ENCODE results near the gene MCC.

Gene MCC

GRCh38 chr5:113358696-113359095, 129.6 kb downstream of the MCC start:
- no peak for DNase-seq

DNA sequence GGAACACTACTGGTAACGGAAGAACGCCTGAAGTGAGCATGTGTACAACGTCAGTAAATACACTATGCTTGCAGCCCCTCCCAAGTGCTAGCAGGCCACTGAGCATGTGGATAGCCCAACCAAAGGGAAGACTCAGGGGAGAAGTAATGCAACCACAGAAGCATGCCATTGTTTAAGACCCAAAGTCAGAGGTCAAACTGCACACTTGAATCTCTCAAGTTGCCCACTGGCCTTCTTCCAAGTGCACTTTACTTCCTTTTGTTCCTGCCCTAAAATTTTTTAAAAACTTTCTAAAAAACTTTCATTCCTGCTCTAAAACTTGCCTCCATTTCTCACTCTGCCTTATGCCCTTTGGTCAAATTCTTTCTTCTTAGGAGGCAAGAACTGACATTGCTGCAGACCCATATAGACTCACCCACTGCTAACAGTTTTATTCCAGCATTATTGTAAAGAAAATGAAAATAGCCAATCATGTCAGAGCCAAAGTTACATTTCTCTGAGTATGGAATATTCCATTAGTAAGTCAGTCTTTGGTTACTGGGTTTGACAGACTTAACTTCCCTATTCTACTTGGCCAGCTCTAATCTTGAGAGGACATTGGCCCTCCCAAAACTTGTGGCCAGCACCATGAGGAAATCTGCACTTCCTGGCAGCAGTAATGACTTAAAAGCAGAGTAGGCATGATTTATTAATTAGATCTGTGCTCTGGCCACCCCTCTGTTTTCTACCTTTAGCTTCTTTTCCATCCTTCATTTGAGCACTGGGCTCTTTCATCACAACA, 130.4 kb downstream of the MCC start:
- DNase-seq, result no peak

DNA sequence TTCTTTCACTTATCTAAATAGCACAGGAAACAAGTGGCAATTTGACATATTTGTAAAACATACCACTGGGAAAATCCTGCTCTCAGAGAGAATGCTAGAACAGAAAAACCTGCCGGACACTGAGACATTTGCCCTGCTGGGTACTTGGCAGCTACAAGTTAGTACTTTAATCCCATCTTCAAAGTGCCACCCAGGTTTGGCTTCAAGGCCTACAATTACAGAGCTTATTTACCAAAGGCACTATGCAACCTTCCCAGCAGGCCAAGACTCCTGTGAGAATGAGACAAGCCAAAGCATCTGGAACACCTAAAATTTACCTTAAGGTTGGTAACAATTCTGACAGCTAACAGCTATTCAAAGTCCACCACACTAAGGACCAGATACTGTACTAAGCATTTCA, 131.8 kb downstream of the MCC start:
- DNase-seq, result no peak

GRCh38 chr5:113354055-113354454, 134.2 kb downstream of the MCC start:
- no peak for DNase-seq

DNA sequence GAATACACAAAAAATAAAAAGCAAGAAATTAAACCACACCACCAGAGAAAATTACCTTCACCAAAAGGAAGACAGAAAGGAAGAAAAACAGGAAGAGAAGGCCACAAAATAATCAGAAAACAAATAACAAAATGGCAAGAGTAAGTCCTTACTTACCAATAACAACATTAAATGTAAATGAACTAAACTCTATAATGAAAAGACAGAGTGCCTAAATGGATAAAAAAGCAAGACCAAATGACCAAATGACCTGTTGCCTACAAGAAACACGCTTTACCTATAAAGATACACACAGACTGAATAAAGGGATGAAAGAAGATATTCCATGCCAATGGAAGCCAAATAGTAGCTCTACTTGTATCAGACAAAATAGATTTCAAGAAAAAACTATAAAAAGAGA, 140.7 kb downstream of the MCC start:
- no peak for DNase-seq

DNA sequence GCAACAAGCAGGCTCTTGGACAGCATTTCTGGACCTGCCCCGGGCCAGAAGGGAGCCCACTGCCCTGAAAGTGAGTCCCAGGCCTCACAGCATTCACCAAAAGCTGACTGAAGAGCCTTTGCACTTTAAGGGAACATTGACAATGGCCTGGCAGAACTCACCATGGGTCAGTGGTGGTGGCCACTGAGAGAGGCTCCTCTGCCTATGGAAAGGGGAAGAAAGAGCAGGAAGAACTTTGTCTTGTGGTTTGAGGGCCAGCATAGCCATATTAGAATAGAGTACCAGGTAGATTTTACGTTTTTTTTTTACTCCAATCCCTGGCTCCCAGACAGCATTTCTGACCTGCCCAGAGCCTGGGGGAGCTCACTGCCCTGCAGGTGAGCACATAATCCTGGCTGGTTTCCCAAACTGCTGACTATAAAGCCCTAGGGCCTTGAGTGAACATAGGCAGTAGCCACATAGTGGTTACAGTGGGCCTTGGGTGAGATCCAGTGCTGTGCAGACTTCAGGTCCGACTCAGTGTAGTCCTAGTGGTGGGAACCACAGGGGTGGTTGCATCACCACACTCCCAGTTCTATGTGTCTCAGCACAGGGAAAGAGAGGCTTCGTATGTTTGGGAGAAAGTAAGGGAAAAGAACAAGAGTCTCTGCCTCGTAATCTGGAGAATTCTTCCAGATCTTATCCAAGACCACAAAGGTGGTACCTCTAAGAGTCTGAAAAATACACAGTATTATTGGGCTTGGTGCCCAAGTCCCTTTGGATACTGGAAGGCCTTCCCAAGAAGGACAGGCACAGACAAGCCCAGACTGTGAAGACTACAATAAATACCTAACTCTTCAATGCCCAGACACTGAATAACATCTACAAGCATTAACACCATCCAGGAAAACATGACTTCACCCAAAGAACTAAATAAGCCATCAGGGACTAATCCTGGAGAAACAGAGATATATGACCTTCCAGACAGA, 143.0 kb downstream of the MCC start:
- no peak for DNase-seq

- no peak for DNase-seq
These were observed 144.9 kb downstream of the MCC start for GRCh38 chr5:113343343-113343742.

GRCh38 chr5:113340537-113340936, 147.7 kb downstream of the MCC start:
- no peak for DNase-seq

GRCh38 chr5:113338628-113339027, 149.6 kb downstream of the MCC start:
- DNase-seq, result no peak

DNA sequence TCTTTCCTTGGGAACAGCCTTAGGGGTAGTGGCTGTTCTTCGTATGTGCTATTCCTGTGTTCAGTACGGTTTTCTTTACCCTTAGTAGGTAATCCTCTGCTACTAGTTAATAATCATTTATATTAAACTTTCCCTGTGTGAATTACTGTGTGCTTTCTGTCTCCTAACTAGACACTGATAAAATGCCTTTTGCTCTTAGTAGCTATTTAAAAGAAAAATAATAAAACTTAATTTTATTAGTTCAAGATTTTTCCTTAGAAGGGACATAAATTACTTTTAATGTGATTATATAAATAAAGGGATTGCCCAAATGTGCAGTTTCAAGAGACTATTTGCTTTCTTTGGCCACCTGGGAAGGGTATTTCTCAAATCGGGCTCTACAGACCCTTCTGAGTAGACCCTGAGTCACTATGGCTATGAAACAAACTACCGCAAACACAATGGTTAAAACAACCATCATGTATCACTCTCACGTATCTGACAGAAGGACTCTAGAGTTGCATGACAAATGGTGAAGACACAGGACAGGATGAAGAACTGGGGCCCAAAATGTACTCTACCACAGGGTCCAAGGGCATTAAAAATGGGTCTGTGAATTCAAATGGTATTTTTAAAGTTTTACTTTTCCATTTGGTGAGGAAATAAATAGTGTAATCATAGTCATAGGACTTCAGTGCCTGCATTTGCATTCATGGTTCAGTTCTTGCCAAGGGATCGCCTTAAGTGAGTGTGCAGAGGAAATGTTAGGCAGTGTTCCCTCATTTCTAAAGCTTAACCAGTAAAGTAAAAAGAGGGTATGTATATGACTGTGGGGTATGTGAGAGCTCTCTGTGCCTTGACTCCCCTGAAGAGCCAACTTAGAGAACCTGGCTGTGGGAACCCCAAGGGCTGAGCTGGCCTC, 150.5 kb downstream of the MCC start:
- DNase-seq, result no peak

DNA sequence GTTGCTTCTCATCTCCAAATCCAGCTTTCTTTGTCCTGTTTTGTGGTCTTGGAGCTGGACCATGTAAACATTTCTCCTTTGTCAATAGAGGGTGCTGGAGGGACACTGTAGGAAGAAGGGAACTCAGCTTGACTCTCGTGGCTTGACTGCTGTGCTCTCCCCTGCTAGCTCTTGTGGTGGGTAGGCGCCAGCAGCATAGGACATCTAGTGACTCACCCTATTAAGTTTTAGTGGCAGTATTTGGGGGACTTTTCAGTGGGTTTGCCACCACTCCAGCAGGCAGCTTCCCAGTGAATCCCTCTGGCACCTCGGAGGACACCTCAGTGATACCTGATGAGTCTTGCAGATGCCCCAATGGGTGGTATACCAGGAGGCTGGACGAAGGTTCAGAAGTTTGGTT, 151.3 kb downstream of the MCC start:
- DNase-seq, result peak; percentile 6

GRCh38 chr5:113333411-113333810, 154.8 kb downstream of the MCC start:
- DNase-seq, result no peak

DNA sequence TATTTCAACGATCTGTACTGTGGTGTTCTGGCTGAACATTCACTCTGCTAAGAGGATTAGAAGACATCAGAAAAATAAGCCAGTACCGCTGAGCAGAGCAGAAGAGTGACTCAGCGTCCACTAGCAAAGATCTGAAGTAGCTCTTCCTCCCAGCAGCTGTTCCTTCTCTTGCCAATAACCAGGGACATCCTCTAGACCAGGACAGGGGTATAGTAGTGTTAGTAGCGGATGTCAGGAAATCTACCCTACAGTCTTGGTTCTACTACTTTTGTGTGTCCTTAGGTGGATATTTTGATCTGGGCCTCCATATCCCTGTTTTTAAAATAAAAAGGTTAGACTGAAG, 157.1 kb downstream of the MCC start:
- DNase-seq, result no peak

DNA sequence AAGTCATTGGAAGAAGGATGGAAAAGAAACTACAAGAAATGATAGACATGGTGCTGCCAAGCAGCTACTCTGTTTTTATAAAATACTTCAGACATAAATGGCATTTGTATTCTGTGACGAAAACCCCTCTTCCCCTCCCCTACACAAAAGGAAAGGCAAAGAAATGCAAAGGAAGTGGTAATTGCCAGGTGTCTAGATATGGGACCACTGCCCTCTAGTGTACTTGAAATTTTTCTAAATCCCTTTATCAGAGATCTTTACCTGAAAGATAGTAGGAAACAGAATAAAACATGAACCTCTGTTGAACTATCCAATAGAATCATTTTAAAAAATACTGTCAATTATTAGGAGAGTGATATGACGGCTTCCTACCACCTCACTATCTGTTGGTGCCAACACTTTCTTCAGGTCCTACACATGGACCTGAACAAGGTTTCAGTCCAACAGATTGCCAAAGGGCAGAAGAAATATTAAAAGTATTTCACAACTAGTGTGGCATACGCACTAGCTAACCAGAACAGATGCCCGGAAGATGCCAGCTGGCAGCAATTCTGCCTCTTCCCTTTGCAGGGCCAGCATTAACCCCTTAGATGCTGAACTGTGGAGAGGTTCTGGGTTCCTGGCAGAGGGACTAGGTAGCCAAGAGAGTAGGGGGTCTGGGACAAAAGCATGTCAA, 157.6 kb downstream of the MCC start:
- peak; percentile 65 for DNase-seq

DNA sequence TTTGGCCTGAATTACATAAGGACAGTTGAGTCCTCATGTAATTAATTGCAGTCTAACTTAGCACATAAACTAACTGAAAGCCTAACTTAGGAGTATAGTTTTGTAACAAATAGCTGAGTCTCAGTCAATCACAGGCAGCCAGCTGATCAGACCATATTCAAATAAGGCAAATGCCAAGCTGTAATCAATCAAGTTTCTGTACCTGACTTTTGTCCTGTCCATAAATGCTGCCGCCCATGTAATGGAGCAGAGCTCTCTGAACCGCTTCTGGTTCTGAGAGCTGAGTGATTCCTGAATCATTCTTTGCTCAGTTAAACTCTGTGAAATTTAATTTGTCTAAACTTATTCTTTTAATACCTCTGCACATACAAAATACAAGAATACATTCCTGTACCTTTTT, 158.3 kb downstream of the MCC start:
- DNase-seq, result no peak

GRCh38 chr5:113325054-113325453, 163.2 kb downstream of the MCC start:
- no peak for DNase-seq

- DNase-seq, result no peak
These were observed 167.0 kb downstream of the MCC start for GRCh38 chr5:113321276-113321675.

DNA sequence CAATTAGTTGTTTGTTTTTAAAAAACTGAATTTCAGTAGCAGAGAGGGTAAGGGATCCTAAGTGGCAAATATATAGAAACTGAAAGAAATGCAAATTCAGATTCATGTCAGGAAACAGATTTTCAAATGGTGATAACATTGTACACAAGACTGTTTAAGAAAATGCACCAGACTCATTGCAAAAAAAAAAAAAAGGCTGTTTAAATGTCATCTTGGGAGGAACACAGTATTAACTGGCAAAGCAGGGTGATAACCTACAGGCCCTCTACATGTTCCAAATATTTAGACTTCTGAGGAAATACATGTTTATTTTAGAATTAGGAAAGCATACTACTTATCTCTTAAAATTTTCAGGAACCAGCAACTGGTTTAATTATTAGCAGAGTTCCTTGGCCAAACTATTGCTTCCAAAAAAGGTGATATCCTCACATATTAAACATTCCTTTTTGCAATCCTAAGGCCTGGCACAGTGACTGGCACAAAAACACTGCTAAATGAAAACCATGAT, 167.9 kb downstream of the MCC start:
- DNase-seq, result no peak

GRCh38 chr5:113319256-113320053, 168.8 kb downstream of the MCC start:
- DNase-seq, result no peak

GRCh38 chr5:113317636-113318035, 170.6 kb downstream of the MCC start:
- no peak for DNase-seq

- DNase-seq, result no peak
These were observed 177.0 kb downstream of the MCC start for GRCh38 chr5:113311301-113311700.

All from CD4-positive, alpha-beta T cell treated with Interleukin-10 for 1 hour (primary cell).